Heart right ventricle (tissue), 16 donors: ENCODE measurements around the gene STRN3. TPM values are rescaled to one million over a fixed set of nuclear protein-coding genes. Genes with fewer than 3 reads are reported as not detected.

ENCODE experiments used
- ATAC-seq, 8 donors: fragments of 200-7000 bp; cut with Tn5 transposase; one replicate each; pipeline ENCODE4 v1.9.1; 2020; ENCODE audit warnings: mild to moderate bottlenecking in 8 of 8, moderate library complexity in 8 of 8, moderate number of reproducible peaks in 1 of 8
- DNase-seq, 2 donors: peaks; one replicate each; pipeline ENCODE4 v3.0.0-alpha.2; 2020
- H3K27ac ChIP-seq, 10 donors: fragments of 200-600 bp; sonication (generic) in 2 of 10; one replicate each; pipeline versions ENCODE4 v1.5.0 to v1.8.0; 2020 to 2022; ENCODE audit warnings: mild to moderate bottlenecking in 3 of 10
- H3K27me3 ChIP-seq, 7 donors: fragments of 200-600 bp; one replicate each; pipeline ENCODE4 v1.8.0; 2021 to 2022; ENCODE audit warnings: mild to moderate bottlenecking in 2 of 7
- H3K36me3 ChIP-seq, 9 donors: fragments of 200-600 bp; sonication (generic) in 1 of 9; one replicate each; pipeline versions ENCODE4 v1.5.0 to v1.8.0; 2020 to 2022; ENCODE audit warnings: mild to moderate bottlenecking in 2 of 9
- H3K4me1 ChIP-seq, 9 donors: fragments of 200-600 bp; sonication (generic) in 1 of 9; one replicate each; pipeline versions ENCODE4 v1.5.0 to v1.8.0; 2020 to 2022; ENCODE audit warnings: mild to moderate bottlenecking in 4 of 9
- H3K4me3 ChIP-seq, 10 donors: fragments of 200-600 bp; sonication (generic) in 2 of 10; one replicate each; pipeline versions ENCODE4 v1.5.0 to v1.8.0; 2020 to 2022; ENCODE audit warnings: mild to moderate bottlenecking in 7 of 10, moderate library complexity in 2 of 10
- H3K9me3 ChIP-seq, 11 donors: fragments of 200-600 bp in 10 of 11; sonication (generic) in 2 of 11; one replicate each; pipeline versions ENCODE4 v1.5.0 to v1.8.0; 2013 to 2022; ENCODE audit warnings: mild to moderate bottlenecking in 2 of 11, control low read depth in 1 of 11, moderate library complexity in 1 of 11
- WGBS, 2 donors: extraction: QIAGEN DNeasy Blood & Tissue Kit; methylation state at CpG; one replicate each; pipeline ENCODE4 v1.1.7; 2013; ENCODE audit warnings: inconsistent platforms in 1 of 2; 5-methylcytosine and 5-hydroxymethylcytosine counted together
- intact Hi-C, 10 donors: fragments of 100-400 bp; cut with DNase I; formaldehyde crosslinking; loops; one replicate each; pipeline versions ENCODE4 v1.11.1 to v1.14.2; 2022
- microRNA-seq, 2 donors: library from miRNA; unstranded; fragments of <30 nt; microRNA quantifications; one replicate each; pipeline ENCODE4 v1.2.0, GENCODE V29; 2021
- polyA plus RNA-seq, 2 donors: library from polyadenylated mRNA; stranded (reverse); fragments of 200-250 nt; gene quantifications; one replicate each; pipeline ENCODE4 v1.2.3, GENCODE V29; 2013
- total RNA-seq, 10 donors: library from RNA; stranded (reverse); fragmentation: NEBNext Ultra II Directional in 3 of 10; extraction: Animal tissue kit (Norgen Biotek cat#: 25700) in 3 of 10; gene quantifications; one replicate each; pipeline versions ENCODE4 v1.2.1 to v1.2.4, GENCODE V29; 2021 to 2023
- TF ChIP-seq, protein P1 (sequence below), 9 donors: fragments of 200-600 bp; sonication (generic) in 2 of 9; IDR thresholded peaks; one replicate each; pipeline versions ENCODE4 v1.5.0 to v1.8.0; 2021 to 2022; ENCODE audit warnings: antibody characterized with exemption in 9 of 9, mild to moderate bottlenecking in 5 of 9, moderate library complexity in 1 of 9
- donor health status: Arrhythmogenic right ventricular cardiomyopathy.
- donor health status: ischemic (EF 13 %, LVEDD 7.1; RV severe dilation, severe dysfunction).
- donor health status: healthy with polysubstance abuse.
- donor health status: DM: no; HTN: yes; CAD: no.
- donor health status: DM: no; HTN: no; CAD: no.
- donor health status: ischemic (EF 25% LVEDD 6.9; RV normal size, moderate dysfunction).
- donor health status: ischemic (EF 25% LVEDD 5.7; RV mildly dilated, moderate dysfunction).
- donor health status: healthy.
- donor health status: DM: yes; HTN: yes; CAD: no.
- donor health status: Ischemic cardiomyopathy.
- donor health status: ischemic (EF 35%, LVEDD 5.7; RV mildly dilated, moderate dysfunction).
- donor health status: nonischemic (EF 11% LVEDD 7.7; RV severe dilation, severe dysfunction).
- donor health status: DM: yes; HTN: yes; CAD: no.
- donor health status: PGD.
- donor health status: ischemic (EF 29% LVEDD 5.4; RV normal size, mild dysfunction).
- donor health status: nonischemic (EF 23%, LVEDD 6.1; RV moderate dilation, normal function).

The STRN3 gene
- total and polyA plus RNA-seq, 12 donors: 10.5 to 60.4 (median 50.2) TPM

- ATAC-seq: no peak
- no peaks in the 10 kb centered on the region for H3K9me3 ChIP-seq
Observed at GRCh38 chr14:30853946-30854345, 172.2 kb downstream of the STRN3 start.

GRCh38 chr14:30849983-30850382, 176.2 kb downstream of the STRN3 start:
- ATAC-seq (no peak), DNase-seq (no peak)
- H3K36me3 ChIP-seq: no peaks in the 10 kb centered on the region
- WGBS, 2 donors: 79 to 82% methylated on average over 1 of the region's 1 CpG
- H3K27me3 ChIP-seq: peaks cover 0 to 23% (median 10%) of the 10 kb centered on the region in 7 donors
- H3K4me1 ChIP-seq: peaks cover 0 to 9% (median 0%) of the 10 kb centered on the region in 9 donors
- H3K27ac ChIP-seq: no peak overlapping the region
- no peaks in the 10 kb centered on the region for H3K9me3 ChIP-seq
- H3K4me3 ChIP-seq: no peak overlapping the region
- intact Hi-C loops: no loop called here
- TF ChIP-seq, protein P1, sequence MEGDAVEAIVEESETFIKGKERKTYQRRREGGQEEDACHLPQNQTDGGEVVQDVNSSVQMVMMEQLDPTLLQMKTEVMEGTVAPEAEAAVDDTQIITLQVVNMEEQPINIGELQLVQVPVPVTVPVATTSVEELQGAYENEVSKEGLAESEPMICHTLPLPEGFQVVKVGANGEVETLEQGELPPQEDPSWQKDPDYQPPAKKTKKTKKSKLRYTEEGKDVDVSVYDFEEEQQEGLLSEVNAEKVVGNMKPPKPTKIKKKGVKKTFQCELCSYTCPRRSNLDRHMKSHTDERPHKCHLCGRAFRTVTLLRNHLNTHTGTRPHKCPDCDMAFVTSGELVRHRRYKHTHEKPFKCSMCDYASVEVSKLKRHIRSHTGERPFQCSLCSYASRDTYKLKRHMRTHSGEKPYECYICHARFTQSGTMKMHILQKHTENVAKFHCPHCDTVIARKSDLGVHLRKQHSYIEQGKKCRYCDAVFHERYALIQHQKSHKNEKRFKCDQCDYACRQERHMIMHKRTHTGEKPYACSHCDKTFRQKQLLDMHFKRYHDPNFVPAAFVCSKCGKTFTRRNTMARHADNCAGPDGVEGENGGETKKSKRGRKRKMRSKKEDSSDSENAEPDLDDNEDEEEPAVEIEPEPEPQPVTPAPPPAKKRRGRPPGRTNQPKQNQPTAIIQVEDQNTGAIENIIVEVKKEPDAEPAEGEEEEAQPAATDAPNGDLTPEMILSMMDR (IDR thresholded peaks at IDR 0.05): no peak

More at GRCh38 chr14:30853946-30854345, 172.2 kb downstream of the STRN3 start:
- Histone ChIP-seq H3K4me1 (peaks cover 0 to 3% (median 0%) of the 10 kb centered on the region in 9 donors), H3K4me3 (no peak overlapping the region), H3K27me3 (peaks cover 0 to 16% (median 6%) of the 10 kb centered on the region in 7 donors), H3K36me3 (no peaks in the 10 kb centered on the region), H3K27ac (no peak overlapping the region)
- TF ChIP-seq, protein P1 (IDR thresholded peaks at IDR 0.05): no peak
- DNase-seq: no peak
- intact Hi-C loops: no loop called here

GRCh38 chr14:30849354-30849753, 176.8 kb downstream of the STRN3 start:
- Histone ChIP-seq H3K27ac (no peak overlapping the region), H3K36me3 (no peaks in the 10 kb centered on the region), H3K4me3 (no peak overlapping the region), H3K9me3 (no peaks in the 10 kb centered on the region), H3K4me1 (peaks cover 0 to 9% (median 0%) of the 10 kb centered on the region in 9 donors), H3K27me3 (peaks cover 0 to 26% (median 10%) of the 10 kb centered on the region in 7 donors)
- 87 to 88% methylated on average over 1 of the region's 1 CpG for WGBS, 2 donors
- no peak for ATAC-seq
- TF ChIP-seq, protein P1 (IDR thresholded peaks at IDR 0.05): no peak
- intact Hi-C loops: no loop called here
- no peak for DNase-seq

DNA sequence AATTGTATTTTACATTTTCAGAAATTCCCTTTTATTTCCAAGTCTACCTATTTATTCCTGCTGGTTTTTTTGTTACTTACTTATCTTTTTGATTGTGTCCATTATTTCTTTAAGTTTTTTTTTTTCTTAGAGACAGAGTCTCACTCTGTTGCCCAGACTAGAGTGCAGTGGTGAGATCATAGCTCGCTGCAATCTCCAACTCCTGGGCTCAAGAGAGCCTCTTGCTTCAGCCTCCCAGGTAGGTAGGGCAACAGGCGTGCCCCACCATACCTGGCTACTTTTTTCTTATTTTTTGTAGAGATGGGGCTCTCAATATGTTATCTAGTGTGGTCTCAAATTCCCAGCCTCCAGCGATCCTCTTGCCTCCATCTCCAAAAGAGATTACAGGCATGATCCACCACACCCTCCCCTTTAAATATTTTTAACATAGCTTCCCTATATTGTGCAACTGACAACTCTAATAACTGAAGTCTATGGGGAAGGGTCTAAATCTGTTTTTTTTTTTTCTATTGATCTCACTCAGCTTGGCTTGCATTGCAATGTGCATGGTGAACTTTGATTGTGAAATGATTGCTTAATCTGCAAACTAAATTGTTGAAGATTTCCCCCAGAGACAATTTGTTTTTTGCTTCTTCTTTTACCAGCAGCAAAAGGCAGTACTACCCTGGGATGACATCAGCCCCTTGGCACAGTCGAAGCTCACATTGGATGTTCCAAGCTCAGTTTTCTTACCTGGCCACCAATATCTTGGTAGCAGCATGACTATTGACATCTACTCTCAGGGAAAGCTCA, 177.5 kb downstream of the STRN3 start:
- Histone ChIP-seq H3K36me3 (no peaks in the 10 kb centered on the region), H3K9me3 (no peaks in the 10 kb centered on the region), H3K4me3 (no peak overlapping the region), H3K4me1 (peaks cover 0 to 9% (median 0%) of the 10 kb centered on the region in 9 donors), H3K27me3 (peaks cover 0 to 26% (median 10%) of the 10 kb centered on the region in 7 donors), H3K27ac (no peak overlapping the region)
- no peak for DNase-seq
- TF ChIP-seq, protein P1 (IDR thresholded peaks at IDR 0.05): no peak
- WGBS, 2 donors: 81 to 88% methylated on average over 4 of the region's 4 CpGs
- intact Hi-C loops: no loop called here
- no peak for ATAC-seq

Small RNAs within 50 kb of the gene (microRNA-seq; reads per million reads assigned to microRNA genes)
- gene MIR624: 13.3 to 14.4 reads per million in 2 donors

Other genes starting within 250 kb of the STRN3 start
- 1 to 10 TPM in 4 of 10 donors, under 1 TPM in 6; 0.13 to 2.9 (median 0.97) TPM for gene COCH, start 151.8 kb downstream of the STRN3 start, total RNA-seq
- gene COCH, start 151.8 kb downstream of the STRN3 start, polyA plus RNA-seq: under 1 TPM; 0.49 to 0.88 TPM
- gene AP4S1, start 730 bp downstream of the STRN3 start, total RNA-seq: 1 to 10 TPM; 6.9 to 9.4 (median 8.5) TPM
- gene AP4S1, start 730 bp downstream of the STRN3 start, polyA plus RNA-seq: 1 to 10 TPM; 6.2 to 8.5 TPM
- 100 to 1,000 TPM; 126 to 189 (median 159) TPM for gene HECTD1, start 181.4 kb upstream of the STRN3 start, total RNA-seq
- 10 to 100 TPM; 49.5 to 72.7 TPM for gene HECTD1, start 181.4 kb upstream of the STRN3 start, polyA plus RNA-seq